Brain pericyte (primary cell): Measurements from ENCODE around the gene PNPLA5.

ENCODE experiments used
- DNase-seq: peaks from one replicate; pipeline ENCODE4 v3.0.0-alpha.2; 2012; ENCODE audit warnings: low read depth, low spot score

PNPLA5 gene

GRCh38 chr22:43838571-43839307 lies 53.1 kb downstream of the PNPLA5 start:
- DNase-seq = no peak

GRCh38 chr22:43838161-43838560 lies 53.7 kb downstream of the PNPLA5 start:
- no peak for DNase-seq

- no peak for DNase-seq
Measured at GRCh38 chr22:43837666-43838065, 54.1 kb downstream of the PNPLA5 start.

- no peak for DNase-seq
Measured at GRCh38 chr22:43835736-43836135, 56.1 kb downstream of the PNPLA5 start.

GRCh38 chr22:43835166-43835565 lies 56.6 kb downstream of the PNPLA5 start:
- no peak for DNase-seq

- DNase-seq = no peak
Measured at GRCh38 chr22:43833286-43834240, 58.2 kb downstream of the PNPLA5 start.

- no peak for DNase-seq
Measured at GRCh38 chr22:43832393-43833265, 59.2 kb downstream of the PNPLA5 start.

GRCh38 chr22:43831561-43832392 lies 60.0 kb downstream of the PNPLA5 start:
- no peak for DNase-seq

GRCh38 chr22:43830931-43831560 lies 60.8 kb downstream of the PNPLA5 start:
- DNase-seq = no peak

- DNase-seq = no peak
Measured at GRCh38 chr22:43829904-43830851, 61.6 kb downstream of the PNPLA5 start.
